Measurements from ENCODE around the gene CACNA2D3.

DNA sequence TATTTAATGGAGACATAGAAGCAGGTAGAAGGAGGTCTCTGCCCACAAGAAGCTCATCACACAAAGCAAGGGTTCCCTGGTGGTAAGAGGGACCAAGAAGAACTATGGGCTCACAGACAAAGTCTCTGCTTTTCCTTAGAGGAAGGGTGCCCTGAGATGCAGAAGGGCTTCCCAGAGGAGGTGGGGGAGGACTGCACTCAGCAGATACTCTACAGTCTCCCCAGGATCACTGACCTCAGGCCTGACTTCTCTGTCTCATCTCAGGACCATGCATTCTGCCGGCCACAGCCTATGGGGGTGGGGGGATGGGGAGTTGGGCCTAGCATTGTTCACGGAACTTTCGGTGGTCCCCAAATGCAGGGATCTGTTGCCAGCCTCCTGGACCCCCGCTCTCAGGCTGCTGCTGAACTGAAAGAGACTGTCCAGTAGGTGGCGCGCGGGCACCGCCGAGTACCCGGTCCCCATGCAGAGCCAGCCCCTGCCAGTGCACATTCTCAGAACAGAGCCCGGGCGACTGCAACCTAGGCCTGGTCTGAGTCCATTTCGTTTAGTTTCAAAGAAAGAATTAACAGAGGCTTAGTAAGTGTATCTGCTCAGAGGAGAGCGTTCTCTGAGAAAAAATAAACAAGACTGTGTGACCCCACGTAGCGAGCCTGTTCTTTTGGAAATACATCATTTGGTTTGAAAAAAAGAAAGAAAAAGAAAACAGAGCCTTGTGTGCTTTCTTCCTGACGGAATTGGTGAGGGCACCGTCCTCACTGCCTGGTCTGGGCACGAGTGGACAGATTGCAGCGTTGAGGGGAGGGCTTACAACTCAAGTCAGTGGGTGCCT, 731.4 kb downstream of the CACNA2D3 start:
- TF ChIP-seq CTCF (optimal IDR thresholded peaks at IDR 0.05 in 1 of 3, IDR thresholded peaks at IDR 0.05 in 1 of 3, conservative IDR thresholded peaks at IDR 0.05 in 1 of 3; ENCODE audit: extremely low read depth in 1 of 3, insufficient read depth in 2 of 3, low read length in 3 of 3) = peak; percentile 75 to 93 (median 90)
- TF ChIP-seq EZH2 (IDR thresholded peaks at IDR 0.05; ENCODE audit: low read length) = no peak
